Ovary (tissue), 3 donors: Measurements from ENCODE around the gene PCF11.

Experiments used
- CTCF ChIP-seq, 3 donors: fragments of 450-650 bp in 2 of 3; fragments of 200-600 bp in 1 of 3; IDR thresholded peaks; one replicate each; pipeline versions ENCODE4 v1.5.1 to v1.8.0; 2016 to 2022; ENCODE audit warnings: antibody characterized with exemption in 3 of 3, mild to moderate bottlenecking in 1 of 3
- EP300 ChIP-seq: sonication (generic); formaldehyde crosslinking; IDR thresholded peaks from one replicate; pipeline ENCODE4 v1.6.1; 2017; ENCODE audit warnings: antibody characterized with exemption
- POLR2A ChIP-seq: fragments of 450-650 bp; IDR thresholded peaks from one replicate; pipeline ENCODE4 v1.6.1; 2017; ENCODE audit warnings: antibody characterized with exemption, mild to moderate bottlenecking, moderate library complexity
- donor health status: DM: no; HTN: no; CAD: no.

DNA sequence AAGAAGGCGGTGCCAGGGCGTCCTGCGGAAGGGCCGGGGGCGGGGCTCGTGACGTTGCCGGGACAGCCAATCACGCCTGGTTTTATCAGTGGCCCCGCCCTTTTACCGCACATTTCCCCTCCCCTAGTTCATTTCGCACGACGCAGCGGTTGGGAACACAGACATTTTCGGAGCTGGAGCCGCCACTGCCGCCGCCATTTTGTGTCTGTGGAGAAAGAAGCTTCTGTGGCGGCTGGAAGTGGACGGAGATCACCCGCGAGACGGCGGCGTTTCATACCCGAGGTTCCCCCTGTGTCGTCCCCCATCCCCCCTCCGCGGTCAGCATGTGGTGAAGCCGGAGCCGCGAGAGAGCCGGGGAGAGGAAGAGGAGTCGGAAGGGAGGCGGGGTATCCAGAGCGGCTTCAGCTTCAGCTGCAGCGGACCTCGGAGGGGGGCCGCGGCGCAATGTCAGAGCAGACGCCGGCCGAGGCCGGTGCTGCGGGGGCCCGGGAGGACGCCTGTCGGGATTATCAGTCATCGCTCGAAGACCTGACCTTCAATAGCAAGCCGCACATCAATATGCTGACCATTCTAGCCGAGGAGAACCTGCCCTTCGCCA, at the start of gene PCF11:
- TF ChIP-seq CTCF (IDR thresholded peaks at IDR 0.05) (no peak), EP300 (peak; percentile 46), POLR2A (peak; percentile 99)
